ENCODE measurements around the gene CCSAP.

GRCh38 chr1:229316166-229316565 lies 26.7 kb downstream of the CCSAP start:
- TF ChIP-seq POLR2A (IDR thresholded peaks at IDR 0.05; ENCODE audit: low read length) = no peak
- TF ChIP-seq GATA1 (IDR thresholded peaks at IDR 0.05; ENCODE audit: low read depth, low read length) = no peak

Data from erythroblast (primary cell).